ENCODE results near the gene PPFIBP2. TPM values are rescaled to one million over a fixed set of nuclear protein-coding genes. Genes with fewer than 3 reads are reported as not detected.
A peak's percentile ranks its signal among the peaks of the same experiment; 100 is the strongest.
"Not testable (repeated sequence)": the region's sequence is repeated elsewhere in the genome, so short reads cannot be mapped to it uniquely, and the experiment has no call there.

Gene PPFIBP2
- polyA plus RNA-seq, 3 donors, result 48.4 to 56.9 (median 56.9) TPM

DNA sequence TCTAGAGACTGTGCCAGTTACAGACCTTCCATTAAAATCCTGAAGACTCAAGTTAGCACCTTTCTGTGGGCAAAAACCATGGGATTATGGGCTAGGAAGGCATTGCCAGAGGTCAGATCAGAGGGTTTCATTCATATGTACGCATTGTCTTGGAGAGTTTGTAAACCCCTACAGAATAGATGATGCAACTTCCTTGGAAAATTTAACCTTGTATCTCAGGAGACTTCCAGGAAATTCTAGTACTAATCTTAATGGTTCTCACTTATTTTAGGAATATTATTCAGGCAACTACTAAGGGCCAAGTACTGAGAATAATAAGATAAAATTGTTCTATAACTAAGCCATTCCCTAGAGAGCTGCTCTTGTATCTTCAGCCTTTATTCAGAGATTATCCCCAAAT lies 21.5 kb upstream of the PPFIBP2 start:
- DNase-seq (ENCODE audit: extremely low read depth in 1 of 11, low read depth in 9 of 11, low spot score in 4 of 11), result no peak

DNA sequence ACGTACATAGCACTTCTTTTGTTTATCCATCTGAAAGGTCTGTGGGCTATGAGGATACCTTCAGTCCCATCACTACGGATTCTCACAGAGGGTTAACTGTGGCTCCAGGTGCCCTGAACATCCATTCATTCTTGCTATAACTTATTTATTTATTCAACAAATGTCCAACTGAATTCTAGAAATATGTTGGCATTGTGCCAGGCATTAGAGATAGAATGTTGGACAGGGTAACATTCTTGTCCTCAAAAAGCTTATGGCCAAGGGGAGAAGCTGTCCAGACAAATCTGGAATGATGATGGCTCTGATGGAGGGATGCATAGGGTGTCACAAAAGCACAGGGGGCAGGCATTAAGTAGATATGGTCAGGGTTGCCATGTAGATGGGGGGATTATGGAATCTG lies 20.1 kb upstream of the PPFIBP2 start:
- DNase-seq (ENCODE audit: extremely low read depth in 1 of 11, low read depth in 9 of 11, low spot score in 4 of 11), result no peak

DNA sequence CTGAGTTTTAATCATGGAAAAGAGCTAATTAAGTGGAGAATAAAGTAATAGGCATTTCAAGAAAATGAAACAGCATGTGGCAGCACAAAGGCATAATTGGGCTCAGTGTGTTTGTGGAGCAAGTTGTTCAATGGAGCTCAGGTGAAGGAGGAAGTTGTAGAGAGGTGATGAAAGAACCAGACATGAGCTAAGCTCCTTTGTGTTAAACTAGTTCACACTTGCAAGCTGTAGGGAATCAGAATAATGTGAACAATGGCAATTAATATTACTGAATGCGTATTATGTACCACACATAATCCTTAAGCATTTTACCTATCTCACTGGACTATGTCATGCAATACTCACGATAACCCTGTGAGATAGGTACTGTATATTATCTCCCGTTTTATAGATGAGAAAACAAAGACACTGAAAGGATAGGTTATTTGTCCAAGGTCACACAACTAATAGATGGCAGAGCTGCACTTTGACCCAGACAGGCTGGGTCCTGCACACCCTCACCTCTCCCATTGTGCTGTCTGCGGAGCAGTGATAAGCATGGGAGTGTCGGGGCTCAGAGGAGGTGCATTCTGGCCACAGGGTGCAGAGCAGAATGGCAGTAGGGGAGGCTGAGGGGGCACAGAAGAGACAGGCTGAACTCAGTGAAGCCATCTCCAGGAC lies 19.6 kb upstream of the PPFIBP2 start:
- no peak for DNase-seq (ENCODE audit: extremely low read depth in 1 of 11, low read depth in 9 of 11, low spot score in 4 of 11)

DNA sequence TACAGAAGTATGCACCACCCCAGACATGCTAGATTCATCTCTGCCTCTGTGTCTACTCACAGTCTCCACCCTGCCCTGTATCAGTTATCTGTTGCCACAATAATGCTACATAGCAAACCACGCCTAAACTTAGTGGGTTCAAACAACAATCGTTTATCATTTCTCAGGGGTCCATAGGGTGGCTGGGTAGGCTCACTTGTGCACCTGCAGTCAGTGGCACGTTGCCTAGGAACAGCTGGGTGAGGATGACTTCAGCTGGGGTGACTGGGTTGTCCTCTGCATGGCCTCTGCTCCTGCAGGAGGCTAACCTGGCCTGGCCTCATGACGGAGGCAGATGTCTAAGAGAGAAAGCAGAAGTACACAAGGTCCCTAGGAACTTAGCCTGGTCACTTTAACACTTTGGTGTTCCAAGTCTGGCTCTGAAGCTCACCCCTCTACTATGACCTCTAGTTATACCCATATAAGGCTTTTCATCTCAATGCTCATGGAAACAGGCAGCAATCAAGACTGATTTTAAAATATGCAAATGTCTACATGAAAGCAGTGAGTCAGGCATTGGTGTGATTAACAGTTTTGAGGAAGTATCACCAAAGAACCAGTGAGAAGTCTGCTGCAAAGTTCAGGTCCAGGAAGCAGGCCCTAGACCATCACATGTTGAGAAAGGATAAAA lies 17.8 kb upstream of the PPFIBP2 start:
- no peak for DNase-seq (ENCODE audit: extremely low read depth in 1 of 11, low read depth in 9 of 11, low spot score in 4 of 11)

DNA sequence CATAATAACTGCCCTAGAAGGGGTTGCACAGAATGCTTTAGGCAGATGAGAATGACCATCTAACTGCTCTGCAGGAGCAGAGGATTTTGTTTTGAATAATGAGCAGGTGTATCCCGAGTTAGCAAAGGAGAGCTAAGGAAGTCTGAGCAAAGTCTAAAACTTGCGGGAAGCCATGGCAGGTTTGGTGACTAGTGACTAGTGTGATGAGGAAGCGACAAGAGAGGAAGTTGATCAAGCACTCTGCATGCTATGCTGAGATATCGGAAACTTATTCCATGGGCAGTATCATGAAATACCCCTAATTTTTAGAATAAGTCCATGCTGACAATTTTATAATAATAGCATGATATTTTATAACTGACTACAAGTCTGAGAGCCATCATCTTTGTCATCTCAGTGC lies 15.6 kb upstream of the PPFIBP2 start:
- no peak for DNase-seq (ENCODE audit: extremely low read depth in 1 of 11, low read depth in 9 of 11, low spot score in 4 of 11)

DNA sequence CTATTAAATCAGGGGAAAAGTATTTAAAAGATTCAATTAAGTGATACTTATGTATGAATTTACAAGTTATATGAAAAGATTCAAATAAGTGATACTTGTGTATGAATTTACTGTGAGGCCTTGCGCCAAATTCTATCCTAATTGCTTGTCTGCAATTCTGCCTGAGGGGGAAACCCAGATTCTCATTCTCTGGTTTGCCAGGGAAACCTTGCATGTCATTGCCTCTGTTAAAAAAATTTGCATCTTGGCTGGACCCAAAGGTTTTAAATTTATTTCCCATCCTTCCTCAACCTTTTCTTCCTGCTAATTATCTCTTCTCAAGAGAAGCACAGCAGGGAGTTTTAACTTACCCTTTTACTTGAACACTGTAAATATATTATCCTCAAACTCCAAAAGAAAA lies 14.7 kb upstream of the PPFIBP2 start:
- DNase-seq (ENCODE audit: extremely low read depth in 1 of 11, low read depth in 9 of 11, low spot score in 4 of 11), result no peak

DNA sequence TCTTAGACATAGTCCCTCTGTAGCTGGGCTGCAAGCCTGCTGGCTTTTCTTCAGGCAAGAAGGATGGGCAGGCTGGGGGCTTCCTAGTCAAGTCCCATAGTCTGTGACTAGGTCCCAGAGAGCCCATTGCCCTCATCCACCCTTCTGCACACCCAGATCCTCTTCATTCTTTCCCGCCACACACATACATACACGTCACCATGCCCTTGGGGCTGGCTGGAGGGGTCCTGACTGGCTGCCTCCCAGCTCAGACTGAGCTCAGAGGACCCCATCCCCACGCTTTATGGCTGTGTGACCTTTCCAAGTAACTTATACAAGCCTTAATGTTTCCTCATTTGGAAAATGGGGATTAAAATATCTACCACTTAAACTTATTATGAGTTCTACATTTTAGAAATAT lies 13.5 kb upstream of the PPFIBP2 start:
- no peak for DNase-seq (ENCODE audit: extremely low read depth in 1 of 11, low read depth in 9 of 11, low spot score in 4 of 11)

DNA sequence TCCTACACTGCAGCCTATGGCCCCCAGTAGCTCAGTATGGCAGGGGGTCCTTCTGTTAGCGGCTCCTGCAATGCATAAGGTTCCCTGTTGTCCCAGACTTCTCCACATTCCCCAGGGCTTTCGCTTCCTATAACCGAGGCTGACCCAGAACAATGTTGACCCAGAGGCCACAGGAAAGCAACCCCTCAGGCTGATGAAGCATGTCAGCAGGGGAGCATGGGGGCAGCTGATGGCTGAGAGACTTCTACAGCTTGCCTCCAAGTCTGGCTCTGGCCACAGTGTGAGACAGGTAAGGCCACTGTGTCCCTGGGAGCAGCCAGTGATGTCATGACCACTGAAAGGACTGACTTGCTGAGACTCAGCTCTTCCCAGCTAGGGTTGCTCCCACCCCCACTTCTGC lies 12.5 kb upstream of the PPFIBP2 start:
- DNase-seq (ENCODE audit: extremely low read depth in 1 of 11, low read depth in 9 of 11, low spot score in 4 of 11), result no peak

DNA sequence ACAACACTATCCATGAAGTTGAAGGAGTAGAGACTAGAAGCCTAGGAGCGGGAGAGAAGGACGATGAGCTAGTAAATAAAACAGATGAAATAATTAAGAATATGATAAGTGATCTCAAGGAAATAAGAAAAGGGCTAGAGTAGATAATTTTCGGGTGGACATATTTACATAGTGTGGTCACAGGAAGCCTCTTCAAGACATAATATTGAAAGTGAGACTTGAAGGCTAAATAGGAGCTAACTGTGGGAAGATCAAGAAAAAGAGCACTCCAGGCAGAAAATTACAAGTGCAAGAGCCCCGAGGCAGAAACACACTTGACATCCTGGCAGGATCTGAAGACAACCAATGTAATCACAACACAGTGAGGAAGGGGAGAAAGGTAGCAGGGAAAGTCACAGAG lies 11.9 kb upstream of the PPFIBP2 start:
- DNase-seq (ENCODE audit: extremely low read depth in 1 of 11, low read depth in 9 of 11, low spot score in 4 of 11), result no peak

DNA sequence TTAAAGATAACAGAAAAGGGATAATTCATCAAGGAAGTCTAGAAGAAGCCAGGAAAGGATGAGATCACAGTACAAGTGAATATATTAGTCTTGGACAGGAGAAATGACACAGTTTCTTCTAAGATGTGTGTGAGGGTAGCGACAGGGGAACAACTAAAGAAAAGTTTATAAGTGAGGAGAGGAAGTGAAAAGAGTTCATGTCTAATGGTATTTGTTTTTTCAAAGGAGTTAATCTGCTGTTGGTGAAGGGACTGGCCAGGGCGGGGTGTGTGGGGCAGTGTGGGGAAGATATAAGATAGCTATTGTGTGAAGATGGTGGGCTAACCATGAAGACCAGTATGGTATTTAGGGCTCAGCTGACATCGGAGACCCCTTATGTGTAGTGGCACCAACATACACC lies 7.6 kb upstream of the PPFIBP2 start:
- DNase-seq (ENCODE audit: extremely low read depth in 1 of 11, low read depth in 9 of 11, low spot score in 4 of 11), result no peak

DNA sequence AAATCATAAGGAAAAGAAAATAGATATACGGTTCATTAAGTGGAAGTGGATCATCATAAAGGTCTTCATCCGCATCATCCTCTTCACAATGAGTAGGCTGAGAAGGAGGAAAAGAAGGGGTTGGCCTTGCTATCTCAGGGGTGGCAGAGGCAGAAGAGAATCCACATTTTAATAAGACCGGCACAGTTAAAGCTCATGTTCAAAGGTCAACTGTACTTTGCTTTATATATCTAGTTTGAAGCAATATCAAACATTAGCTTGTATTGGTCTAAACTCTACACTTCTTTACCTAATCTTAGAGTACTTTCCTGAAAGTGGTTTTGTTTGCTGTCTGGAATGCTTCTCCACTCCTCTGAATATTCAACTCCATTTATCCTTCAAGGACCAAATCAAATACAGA lies 5.7 kb upstream of the PPFIBP2 start:
- no peak for DNase-seq (ENCODE audit: extremely low read depth in 1 of 11, low read depth in 9 of 11, low spot score in 4 of 11)

DNA sequence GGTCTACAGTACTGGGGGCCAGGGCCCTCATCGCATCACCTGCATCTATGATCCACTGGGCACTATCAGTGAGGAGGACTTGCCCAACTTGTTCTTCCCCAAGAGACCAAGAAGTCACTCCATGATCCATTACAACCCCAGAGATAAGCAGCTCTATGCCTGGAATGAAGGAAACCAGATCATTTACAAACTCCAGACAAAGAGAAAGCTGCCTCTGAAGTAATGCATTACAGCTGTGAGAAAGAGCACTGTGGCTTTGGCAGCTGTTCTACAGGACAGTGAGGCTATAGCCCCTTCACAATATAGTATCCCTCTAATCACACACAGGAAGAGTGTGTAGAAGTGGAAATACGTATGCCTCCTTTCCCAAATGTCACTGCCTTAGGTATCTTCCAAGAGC lies 3.8 kb upstream of the PPFIBP2 start:
- DNase-seq (ENCODE audit: extremely low read depth in 1 of 11, low read depth in 9 of 11, low spot score in 4 of 11), result no peak

DNA sequence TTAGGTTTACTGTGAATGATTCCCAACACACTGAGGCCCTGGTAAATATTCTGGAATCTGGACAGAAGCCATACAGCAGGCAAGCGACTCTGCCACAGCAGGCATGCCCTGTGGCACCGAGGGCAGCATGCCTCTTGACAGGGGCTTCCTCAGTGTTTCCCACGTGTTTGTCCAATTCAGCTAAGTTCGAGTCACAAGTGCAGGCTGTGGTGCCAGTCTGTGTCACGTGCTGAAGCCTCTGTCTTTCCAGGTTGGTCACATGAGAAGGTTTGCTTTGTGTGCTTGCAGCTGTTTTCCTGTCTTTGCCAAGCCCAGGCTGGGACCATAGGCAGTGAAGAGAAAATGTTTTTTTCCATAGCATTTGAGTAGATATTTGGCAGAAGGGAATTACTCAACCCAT lies 2.4 kb upstream of the PPFIBP2 start:
- no peak for DNase-seq (ENCODE audit: extremely low read depth in 1 of 11, low read depth in 9 of 11, low spot score in 4 of 11)

DNA sequence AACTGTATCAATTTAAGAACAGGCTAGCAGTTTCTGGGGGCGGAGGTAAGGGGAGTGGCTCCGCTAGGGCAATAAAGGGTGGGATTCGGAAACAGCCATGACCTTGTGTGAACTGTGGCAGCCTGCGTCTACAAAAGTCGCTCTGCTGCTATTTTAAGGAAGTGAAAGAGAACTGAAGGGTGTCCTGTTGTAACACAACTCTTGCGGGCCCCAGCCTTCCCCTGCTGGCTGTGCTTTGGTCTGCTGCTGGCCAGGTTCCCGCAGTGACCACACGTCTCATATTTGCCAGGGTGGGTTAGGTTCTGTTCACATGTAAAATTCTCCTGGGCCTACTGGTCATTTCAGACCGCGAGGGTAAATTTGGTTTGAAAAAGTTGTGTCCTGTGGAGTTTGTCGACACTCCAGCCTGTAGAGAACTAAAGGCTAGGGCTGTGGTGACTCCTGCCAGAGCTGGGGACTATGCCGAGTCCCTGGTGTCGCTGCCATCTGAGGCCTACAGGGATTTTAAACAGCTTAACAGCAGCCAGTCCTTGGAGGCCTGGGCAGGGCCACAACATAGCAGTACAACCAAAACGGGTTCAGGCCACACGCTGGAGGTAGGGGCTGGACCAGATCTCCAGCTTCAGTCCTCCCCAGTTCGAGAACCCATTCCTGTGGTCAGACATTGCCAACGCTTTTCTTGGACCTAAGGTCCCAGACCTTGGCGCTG lies 1.1 kb upstream of the PPFIBP2 start:
- peak in 8 of 11 donors; percentile 36 to 57 (median 50) for DNase-seq (ENCODE audit: extremely low read depth in 1 of 11, low read depth in 9 of 11, low spot score in 4 of 11)

DNA sequence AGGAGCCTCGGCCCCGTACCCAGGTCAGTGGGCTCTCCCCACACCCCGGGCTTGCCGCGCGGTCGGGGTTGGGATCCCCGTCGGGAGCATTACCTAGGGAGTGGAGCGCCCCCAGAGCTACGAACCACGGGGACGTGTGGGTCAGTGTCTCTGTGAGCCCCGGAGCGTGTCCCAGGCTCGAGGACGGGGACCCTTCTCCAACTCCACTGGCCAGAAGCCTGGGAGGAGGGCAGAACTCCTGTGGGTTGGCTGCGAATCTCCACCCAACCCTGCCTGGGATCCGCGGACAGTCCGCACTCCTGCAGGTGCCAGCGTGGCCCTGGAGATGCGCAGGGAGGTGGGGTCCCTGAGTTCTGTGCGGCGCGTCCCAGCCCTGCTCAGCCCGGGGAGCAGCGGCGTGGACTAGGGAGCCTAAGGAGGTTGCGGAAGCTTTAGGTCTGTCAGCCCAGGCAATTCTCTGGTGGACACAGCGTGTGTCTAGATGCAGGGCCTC lies 346 bp downstream of the PPFIBP2 start:
- peak in 1 of 11 donors; percentile 25 for DNase-seq (ENCODE audit: extremely low read depth in 1 of 11, low read depth in 9 of 11, low spot score in 4 of 11)

DNA sequence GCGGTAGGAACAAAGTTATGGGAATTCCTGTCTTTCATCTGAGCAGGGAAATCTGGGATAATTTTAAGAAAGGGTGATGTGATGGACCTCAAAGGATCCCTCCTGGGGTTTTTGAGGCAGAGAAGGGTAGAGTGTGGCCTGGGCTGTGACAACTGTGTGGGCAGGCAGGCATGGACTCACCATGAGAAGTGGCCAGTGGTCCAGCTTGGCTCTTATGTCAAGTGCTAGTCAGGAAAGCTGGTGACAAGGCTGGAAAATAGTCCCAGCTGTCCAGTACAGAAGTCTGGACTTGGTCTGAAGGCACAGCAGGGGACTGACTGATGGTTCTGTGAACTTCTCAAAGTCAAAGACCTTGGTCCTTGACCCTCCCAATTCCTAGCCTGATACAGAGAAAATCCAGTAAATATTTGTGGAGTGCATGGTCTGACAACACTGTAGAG lies 1.7 kb downstream of the PPFIBP2 start:
- DNase-seq (ENCODE audit: extremely low read depth in 1 of 11, low read depth in 9 of 11, low spot score in 4 of 11), result no peak

DNA sequence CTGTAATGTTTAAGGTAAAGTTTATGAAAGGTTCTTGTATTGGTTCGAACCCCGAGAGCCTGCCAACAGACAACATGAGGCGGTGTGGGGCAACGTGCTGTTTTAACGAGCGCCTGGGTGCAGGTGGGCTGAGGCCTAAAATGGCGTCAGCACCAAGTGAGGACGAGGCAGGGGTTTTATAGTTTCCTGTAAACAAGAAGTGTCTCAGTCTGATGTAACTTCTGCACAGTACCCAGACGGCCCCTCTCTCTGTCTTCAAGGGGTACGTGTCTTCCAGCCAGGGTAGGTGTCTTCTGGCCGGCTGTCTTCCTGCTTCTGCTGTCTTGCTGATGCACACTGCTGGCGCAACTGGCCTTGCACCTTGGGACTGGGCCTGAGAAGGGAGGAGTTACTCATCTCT lies 2.7 kb downstream of the PPFIBP2 start:
- no peak for DNase-seq (ENCODE audit: extremely low read depth in 1 of 11, low read depth in 9 of 11, low spot score in 4 of 11)

DNA sequence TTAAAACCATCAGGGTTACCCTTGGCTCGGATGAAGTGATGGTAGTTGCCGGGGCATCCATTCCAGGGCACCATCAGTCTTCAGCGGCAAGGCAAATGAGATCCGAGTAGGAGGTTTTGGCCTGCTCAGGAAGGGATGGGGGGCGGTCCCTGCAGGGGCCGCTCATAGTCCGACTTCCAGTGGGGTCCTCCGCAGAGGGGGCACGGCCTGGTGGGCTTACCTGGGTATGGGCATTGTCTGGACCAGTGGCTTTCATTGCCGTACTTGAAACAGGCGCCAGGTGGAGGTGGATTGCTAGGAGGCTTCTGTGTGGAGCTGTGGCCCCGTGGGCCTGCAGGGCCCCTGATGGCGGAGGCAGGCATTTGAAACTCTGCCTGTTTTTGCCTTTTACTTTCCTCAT lies 3.9 kb downstream of the PPFIBP2 start:
- not testable (repeated sequence) for DNase-seq (ENCODE audit: extremely low read depth in 1 of 11, low read depth in 9 of 11, low spot score in 4 of 11)

DNA sequence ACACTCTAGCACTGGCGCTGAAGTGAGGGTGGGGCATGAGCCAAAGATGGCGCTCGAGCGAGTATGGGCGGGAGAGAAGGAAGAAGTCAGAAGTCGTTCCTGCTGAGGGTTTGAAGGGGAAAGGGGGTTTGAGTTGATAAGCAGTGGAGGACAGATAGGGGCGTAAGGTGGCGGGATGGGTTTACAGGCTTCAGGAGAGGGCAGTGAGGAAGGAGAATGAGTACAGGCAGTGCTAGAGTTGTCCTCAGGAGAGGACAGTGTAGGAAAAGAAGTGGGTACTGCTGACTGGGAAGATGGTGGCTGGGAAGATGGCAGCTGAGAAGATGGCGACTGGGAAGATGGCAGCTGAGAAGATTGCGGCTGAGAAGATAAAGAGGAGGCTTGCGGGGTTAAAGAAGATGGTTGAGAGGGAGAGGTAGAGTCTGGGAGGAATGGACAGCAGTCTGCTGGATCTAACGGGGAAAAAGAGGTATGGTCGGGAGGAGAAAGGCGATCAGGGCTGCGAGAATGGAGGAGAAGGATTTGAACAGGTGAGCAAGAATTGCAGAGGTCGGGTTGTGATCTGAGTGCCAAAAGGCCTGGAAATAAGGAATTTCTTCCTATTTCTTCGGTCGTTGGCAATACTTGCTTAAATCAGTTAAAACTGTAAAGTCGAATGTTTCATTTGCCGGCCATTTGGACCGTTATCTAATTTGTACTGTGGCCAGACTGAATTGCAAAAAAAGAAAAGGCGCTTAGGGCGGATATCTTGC lies 5.2 kb downstream of the PPFIBP2 start:
- no peak for DNase-seq (ENCODE audit: extremely low read depth in 1 of 11, low read depth in 9 of 11, low spot score in 4 of 11)

All from renal cortex interstitium (tissue), 11 donors.